ENCODE data around the gene SEMA5B. TPM values are rescaled to one million over a fixed set of nuclear protein-coding genes. Genes with fewer than 3 reads are reported as not detected.
A peak's percentile ranks its signal among the peaks of the same experiment; 100 is the strongest.

SEMA5B gene
- total RNA-seq, 1 donor from 2014 or later = 21.1 TPM

DNA sequence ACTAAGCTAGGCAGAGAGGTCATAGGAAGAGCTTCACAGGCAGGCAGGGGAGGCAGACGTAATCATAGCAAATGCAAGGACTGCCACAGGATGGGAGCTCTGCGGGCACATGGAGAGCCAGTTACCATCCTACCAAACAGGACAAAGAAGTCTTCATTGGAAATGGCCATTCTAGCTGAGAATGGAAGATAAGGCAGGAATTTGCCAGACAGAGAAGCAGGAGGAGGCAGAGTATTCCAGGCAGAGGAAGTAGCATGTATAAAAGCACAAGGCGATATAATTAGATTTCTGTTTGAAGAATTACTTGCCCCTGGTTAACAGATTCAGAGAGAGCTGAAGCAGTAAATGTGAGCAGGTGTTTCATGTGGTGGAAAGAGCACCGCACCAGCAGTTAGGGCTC lies 3.5 kb upstream of the SEMA5B start:
- intact Hi-C loops (cut with DNase I) = loop anchor here (5.0 kb wide), 1 partner anchor 171 kb away; the partner anchor contains the start of gene SEC22A

DNA sequence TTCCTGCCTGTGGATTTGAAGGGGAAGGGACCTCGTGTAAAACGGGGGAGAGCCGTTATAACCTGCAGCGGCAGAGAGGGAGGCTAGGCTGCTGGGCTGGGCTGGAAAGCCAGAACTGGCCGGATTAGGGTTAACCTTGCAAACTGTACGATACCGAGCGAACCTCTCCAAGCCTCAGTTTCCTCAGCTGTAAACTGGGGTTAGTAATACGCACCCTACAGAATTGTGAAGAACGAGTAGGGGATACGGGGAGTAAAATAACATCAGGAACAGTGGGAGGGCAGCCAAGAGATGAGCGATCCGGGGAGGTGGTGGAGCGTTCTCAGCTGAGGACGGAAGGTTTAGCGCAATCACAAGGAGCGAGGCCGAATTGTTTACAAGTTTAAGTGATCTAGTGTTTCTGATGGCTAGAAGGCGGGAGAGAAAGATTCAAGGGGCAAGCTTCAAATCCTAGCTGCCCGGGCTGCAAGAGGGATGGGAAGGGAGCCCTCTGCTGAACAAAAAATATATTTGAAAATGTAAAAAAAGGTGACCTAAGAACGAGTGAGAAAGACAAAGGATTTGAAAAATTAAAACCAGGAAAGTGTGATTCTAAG lies 768 bp upstream of the SEMA5B start:
- intact Hi-C loops (cut with DNase I) = loop anchor here (1.0 to 5.0 kb wide), 4 partner anchors 51 to 229 kb away; no protein-coding TSS in a partner anchor
- DNase-seq (ENCODE audit: low spot score) = no peak

More for the DNA sequence above, 3.5 kb upstream of the SEMA5B start:
- no peak for DNase-seq (ENCODE audit: low spot score)

DNA sequence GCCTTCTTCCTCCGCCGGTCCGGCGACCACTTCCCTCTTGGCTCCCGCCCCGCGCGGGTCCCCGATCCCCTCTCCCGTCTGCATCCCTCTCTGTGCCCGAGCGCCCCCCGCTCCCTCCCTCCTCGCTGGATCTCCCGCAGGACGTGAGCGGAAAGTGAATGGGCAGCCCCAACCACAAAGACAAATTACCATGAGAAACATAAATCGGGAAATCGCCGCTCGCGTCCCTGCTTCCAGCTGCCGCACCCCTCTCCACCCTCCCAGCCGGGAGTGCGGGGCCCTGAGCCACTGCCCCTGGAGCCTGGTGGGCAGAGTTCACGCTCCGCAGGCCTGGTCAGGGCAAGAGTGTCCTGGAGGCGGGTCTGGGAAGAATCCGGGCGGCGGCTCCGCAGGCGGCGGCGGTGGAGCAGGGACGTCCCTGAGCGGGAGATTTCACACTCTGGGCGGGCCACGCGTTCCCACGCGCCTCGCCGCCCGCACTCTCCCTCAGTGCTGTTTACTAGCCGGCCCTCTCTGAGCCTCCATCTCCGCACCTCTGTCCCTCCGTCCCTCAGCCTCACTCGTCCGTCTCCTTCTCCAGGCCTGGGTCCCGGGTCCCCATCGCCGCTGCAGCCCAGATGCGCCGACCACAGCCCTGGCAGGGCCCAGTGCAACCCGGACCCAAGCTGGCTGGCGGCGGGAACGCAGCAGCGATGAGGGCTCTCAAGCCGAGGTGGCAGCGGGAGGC lies 835 bp downstream of the SEMA5B start:
- intact Hi-C loops (cut with DNase I) = loop anchor here (5.0 kb wide), 2 partner anchors 49 to 231 kb away; no protein-coding TSS in a partner anchor

GRCh38 chr3:123025642-123026521 lies 1.7 kb downstream of the SEMA5B start:
- DNase-seq (ENCODE audit: low spot score) = peak; percentile 78
- intact Hi-C loops (cut with DNase I) = loop anchor here (5.0 kb wide), 2 partner anchors 49 to 231 kb away; no protein-coding TSS in a partner anchor

More for the DNA sequence above, 835 bp downstream of the SEMA5B start:
- DNase-seq (ENCODE audit: low spot score) = no peak

GRCh38 chr3:123024056-123024455 lies 3.5 kb downstream of the SEMA5B start:
- DNase-seq (ENCODE audit: low spot score) = no peak
- intact Hi-C loops (cut with DNase I) = no loop called here

GRCh38 chr3:123021996-123022510 lies 5.5 kb downstream of the SEMA5B start:
- no peak for DNase-seq (ENCODE audit: low spot score)
- intact Hi-C loops (cut with DNase I) = loop anchor here (2.0 kb wide), 1 partner anchor 25 kb away; no protein-coding TSS in a partner anchor

GRCh38 chr3:123021388-123021787 lies 6.2 kb downstream of the SEMA5B start:
- intact Hi-C loops (cut with DNase I) = no loop called here
- no peak for DNase-seq (ENCODE audit: low spot score)

- intact Hi-C loops (cut with DNase I) = no loop called here
These were observed 6.9 kb downstream of the SEMA5B start for GRCh38 chr3:123020709-123021108.

DNA sequence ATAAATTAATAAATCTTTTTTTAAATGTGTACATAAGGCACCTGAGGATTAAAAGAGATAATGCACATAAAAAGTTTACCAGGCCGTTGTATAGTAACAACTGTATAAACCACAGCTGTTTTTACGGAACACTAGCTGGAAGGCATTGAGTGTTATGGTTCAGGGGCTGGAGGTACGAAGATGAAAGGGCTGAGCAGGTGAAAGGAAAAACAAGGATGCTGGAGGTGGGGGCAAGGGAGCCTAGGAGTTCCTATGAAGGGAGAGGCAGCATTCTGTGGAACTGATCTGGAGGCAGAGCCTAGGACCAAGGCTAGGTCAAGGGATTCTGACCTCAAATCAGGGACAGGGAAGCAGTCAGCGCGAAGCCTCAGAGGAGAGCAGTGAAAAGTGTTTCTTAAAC lies 8.0 kb downstream of the SEMA5B start:
- no peak for DNase-seq (ENCODE audit: low spot score)
- intact Hi-C loops (cut with DNase I) = no loop called here

More at GRCh38 chr3:123020709-123021108, 6.9 kb downstream of the SEMA5B start:
- no peak for DNase-seq (ENCODE audit: low spot score)

GRCh38 chr3:123019161-123019560 lies 8.4 kb downstream of the SEMA5B start:
- intact Hi-C loops (cut with DNase I) = no loop called here
- no peak for DNase-seq (ENCODE audit: low spot score)

- intact Hi-C loops (cut with DNase I) = no loop called here
These were observed 8.9 kb downstream of the SEMA5B start for GRCh38 chr3:123018683-123019082.

DNA sequence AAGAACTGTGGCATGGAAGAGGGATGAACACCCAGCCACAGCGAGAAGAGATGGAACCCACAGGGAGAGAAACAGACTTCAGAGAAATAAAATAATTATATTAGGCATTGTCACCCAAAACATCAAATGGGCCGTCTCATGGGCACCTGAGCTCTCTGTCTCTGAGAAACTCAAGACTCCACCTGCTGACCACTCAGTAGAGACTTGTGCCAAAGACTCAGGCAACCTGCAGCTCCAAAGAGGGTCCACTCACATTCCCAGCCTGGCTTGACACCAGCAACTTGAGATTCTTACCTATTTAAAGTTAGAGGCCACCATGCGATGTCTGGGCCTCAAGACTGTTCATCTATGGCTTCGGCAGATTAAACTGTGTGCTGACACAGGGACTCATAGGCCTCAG lies 12.0 kb downstream of the SEMA5B start:
- intact Hi-C loops (cut with DNase I) = no loop called here

More at GRCh38 chr3:123018683-123019082, 8.9 kb downstream of the SEMA5B start:
- DNase-seq (ENCODE audit: low spot score) = no peak

DNA sequence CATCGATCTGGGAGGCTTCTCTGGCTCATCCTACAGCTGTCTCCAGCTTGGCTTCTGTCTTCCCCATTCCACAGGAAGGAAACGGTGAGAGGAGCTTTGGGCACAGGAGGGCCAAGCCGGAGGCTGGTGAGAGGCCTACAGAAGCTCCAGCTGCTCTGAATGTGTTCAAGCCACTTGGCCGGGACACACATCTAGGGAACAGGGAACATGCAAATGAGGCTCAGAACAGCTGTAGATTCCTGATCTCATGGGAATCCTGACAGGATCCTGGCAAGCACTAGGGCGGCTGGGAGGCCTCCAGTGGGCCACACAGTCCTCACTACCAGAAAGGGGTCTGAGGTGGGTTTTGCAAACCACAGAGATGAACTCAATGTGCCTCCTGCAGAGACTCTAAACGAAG lies 13.7 kb downstream of the SEMA5B start:
- no peak for DNase-seq (ENCODE audit: low spot score)
- intact Hi-C loops (cut with DNase I) = no loop called here

More for the DNA sequence above, 12.0 kb downstream of the SEMA5B start:
- no peak for DNase-seq (ENCODE audit: low spot score)

GRCh38 chr3:123012652-123013051 lies 14.9 kb downstream of the SEMA5B start:
- no peak for DNase-seq (ENCODE audit: low spot score)
- intact Hi-C loops (cut with DNase I) = no loop called here

- DNase-seq (ENCODE audit: low spot score) = no peak
- intact Hi-C loops (cut with DNase I) = no loop called here
These were observed 16.1 kb downstream of the SEMA5B start for GRCh38 chr3:123011447-123011846.

DNA sequence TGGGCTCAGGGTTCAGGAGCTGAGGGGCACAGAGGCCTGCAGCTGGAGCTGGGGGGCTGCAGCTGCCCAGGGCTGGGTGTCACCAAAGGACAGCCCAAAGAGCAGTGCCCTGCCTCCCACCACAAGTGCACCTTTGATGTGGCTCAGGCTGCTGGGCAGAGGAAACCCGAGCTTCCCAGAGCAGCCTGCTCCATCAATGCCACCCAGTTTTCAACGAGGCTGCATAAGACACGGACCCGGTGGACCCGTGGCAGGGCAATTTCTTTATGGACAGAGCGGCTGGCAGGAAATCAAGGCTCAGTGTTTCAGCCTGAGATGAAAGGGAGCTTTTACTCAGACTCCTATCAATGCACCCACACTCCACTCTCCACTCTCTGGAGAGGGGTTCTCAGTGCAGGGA lies 18.7 kb downstream of the SEMA5B start:
- no peak for DNase-seq (ENCODE audit: low spot score)
- intact Hi-C loops (cut with DNase I) = no loop called here

- intact Hi-C loops (cut with DNase I) = no loop called here
These were observed 21.0 kb downstream of the SEMA5B start for GRCh38 chr3:123006609-123007008.

DNA sequence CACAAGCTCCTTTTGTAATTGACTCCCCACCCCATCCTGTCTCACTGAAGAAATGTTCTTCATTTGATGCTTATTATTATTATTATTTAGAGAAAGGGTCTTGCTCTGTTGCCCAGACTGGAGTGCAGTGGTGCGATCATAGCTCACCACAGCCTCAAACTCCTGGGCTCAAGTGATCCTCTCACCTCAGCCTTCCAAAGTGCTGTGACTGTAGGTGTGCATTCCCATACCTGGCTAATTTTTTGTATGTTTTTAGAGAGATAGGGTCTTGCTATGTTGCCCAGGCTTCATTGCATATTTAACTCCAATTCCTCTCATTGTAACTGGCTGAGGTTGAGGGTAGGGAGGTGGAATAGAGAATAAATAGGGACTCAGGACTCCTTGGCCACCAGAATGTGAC lies 22.3 kb downstream of the SEMA5B start:
- no peak for DNase-seq (ENCODE audit: low spot score)
- intact Hi-C loops (cut with DNase I) = no loop called here

More at GRCh38 chr3:123006609-123007008, 21.0 kb downstream of the SEMA5B start:
- no peak for DNase-seq (ENCODE audit: low spot score)

DNA sequence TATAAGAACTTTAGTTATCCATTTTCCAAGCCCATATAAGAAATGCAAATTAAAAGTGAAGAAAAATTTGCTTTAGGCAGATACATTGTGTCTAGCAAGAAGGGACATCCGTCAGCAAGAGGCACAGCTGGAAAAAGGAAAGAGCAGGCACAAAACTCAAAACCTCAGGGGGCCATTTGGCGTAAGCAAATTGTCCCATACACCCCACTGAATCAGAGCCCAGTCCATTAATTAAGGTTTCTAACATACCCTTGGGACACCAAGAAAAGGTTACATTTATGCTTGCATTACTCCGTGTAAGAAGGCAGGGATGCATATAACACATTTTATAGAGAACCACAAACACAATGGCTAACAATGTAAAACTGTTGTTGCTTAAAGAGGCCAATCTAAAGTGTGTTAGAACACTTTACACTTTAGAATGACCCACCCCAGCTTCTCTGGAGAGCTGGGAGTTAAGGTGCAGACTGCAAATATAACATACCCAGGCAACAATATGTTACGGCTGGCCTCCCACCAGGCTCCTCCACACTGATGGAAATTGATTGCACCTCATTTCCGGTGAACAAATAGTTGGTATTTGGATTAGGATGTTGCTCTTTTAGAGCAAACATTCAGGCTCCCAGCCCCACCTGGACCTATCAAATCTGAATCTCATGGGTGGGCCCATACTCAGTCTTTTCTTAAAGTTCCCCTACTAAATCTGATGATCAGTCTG lies 23.2 kb downstream of the SEMA5B start:
- no peak for DNase-seq (ENCODE audit: low spot score)
- intact Hi-C loops (cut with DNase I) = no loop called here

Data from cardiac septum (tissue), 1 donor.